GM18858 (cell line): ENCODE data around the gene GPHN.

Experiments used
- ATAC-seq: cut with Tn5 transposase; IDR thresholded peaks from one replicate; pipeline ENCODE4 v1.9.1; 2021; ENCODE audit not compliant: unreplicated experiment

The GPHN gene

GRCh38 chr14:67195279-67195678 lies 687.3 kb downstream of the GPHN start:
- no peak for ATAC-seq

- no peak for ATAC-seq
These were observed 691.1 kb downstream of the GPHN start for GRCh38 chr14:67199016-67199415.

- no peak for ATAC-seq
These were observed 699.9 kb downstream of the GPHN start for GRCh38 chr14:67207810-67208209.

- ATAC-seq, result no peak
These were observed 710.2 kb downstream of the GPHN start for GRCh38 chr14:67218126-67218525.

GRCh38 chr14:67221248-67221981 lies 713.5 kb downstream of the GPHN start:
- no peak for ATAC-seq

GRCh38 chr14:67221982-67222328 lies 714.0 kb downstream of the GPHN start:
- no peak for ATAC-seq

GRCh38 chr14:67225523-67225922 lies 717.6 kb downstream of the GPHN start:
- no peak for ATAC-seq

- ATAC-seq, result no peak
These were observed 720.5 kb downstream of the GPHN start for GRCh38 chr14:67228325-67228984.
